22Rv1 (cell line): ENCODE measurements around the gene RPTOR.

Experiments
- ZFX ChIP-seq: fragments of 450-650 bp; IDR thresholded peaks from 2 replicates; pipeline ENCODE4 v1.6.1; 2017; ENCODE audit warnings: antibody characterized with exemption, borderline replicate concordance
- TF ChIP-seq, protein P1 (sequence below): fragments of 450-650 bp; IDR thresholded peaks from 2 replicates; pipeline ENCODE4 v1.5.1; 2017; ENCODE audit warnings: mild to moderate bottlenecking

DNA sequence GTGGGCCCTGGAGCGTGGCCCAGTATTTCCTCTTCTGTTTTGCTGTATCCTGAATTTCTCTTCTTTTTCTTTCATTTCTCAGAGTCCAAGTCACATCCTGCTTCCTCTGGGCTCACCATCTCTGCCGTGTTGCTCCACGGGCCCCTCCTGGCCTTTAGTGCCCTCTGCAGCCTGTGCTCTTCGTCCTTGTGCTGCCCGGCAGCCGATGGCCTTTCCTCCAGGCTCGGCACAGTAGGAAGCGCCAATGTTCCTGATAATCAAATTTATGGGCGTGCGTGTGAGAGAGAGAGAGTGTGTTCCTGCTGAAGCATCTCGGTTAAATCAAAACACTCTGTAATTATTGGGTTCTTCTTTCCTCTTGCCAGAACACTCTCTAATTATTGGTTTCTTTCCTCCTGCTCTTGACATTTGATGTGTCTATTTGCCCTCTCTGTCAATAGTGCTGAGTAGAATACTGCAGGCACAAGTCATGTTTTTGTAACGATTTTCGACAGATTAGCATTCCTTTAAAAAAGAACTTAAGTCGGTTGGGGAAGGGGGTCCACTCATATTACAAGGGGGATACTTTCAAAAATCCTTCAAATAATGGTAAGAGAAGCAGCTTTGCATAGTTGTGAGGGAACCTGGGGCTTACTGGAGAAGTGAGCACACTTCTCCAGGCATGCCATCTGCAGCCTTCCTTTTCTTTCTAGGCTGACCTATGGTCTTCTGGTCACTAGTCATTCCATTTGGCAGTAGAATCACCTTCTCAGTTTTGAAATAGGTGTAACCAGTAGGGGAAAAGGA, 126.6 kb downstream of the RPTOR start:
- TF ChIP-seq, protein P1, sequence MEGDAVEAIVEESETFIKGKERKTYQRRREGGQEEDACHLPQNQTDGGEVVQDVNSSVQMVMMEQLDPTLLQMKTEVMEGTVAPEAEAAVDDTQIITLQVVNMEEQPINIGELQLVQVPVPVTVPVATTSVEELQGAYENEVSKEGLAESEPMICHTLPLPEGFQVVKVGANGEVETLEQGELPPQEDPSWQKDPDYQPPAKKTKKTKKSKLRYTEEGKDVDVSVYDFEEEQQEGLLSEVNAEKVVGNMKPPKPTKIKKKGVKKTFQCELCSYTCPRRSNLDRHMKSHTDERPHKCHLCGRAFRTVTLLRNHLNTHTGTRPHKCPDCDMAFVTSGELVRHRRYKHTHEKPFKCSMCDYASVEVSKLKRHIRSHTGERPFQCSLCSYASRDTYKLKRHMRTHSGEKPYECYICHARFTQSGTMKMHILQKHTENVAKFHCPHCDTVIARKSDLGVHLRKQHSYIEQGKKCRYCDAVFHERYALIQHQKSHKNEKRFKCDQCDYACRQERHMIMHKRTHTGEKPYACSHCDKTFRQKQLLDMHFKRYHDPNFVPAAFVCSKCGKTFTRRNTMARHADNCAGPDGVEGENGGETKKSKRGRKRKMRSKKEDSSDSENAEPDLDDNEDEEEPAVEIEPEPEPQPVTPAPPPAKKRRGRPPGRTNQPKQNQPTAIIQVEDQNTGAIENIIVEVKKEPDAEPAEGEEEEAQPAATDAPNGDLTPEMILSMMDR, result no peak
- no peak for TF ChIP-seq ZFX
